Ramos (cell line): ENCODE measurements around the gene SBF1.
"Not testable (repeated sequence)": the region's sequence is repeated elsewhere in the genome, so short reads cannot be mapped to it uniquely, and the experiment has no call there.

Experiments used
- in situ Hi-C: fragments of 300-500 bp; cut with MboI; formaldehyde crosslinking; loops from one replicate; pipeline ENCODE4 v1.14.3; 2022; ENCODE audit warnings: low sequenced_read_pairs; ENCODE audit not compliant: unreplicated experiment

SBF1 gene

DNA sequence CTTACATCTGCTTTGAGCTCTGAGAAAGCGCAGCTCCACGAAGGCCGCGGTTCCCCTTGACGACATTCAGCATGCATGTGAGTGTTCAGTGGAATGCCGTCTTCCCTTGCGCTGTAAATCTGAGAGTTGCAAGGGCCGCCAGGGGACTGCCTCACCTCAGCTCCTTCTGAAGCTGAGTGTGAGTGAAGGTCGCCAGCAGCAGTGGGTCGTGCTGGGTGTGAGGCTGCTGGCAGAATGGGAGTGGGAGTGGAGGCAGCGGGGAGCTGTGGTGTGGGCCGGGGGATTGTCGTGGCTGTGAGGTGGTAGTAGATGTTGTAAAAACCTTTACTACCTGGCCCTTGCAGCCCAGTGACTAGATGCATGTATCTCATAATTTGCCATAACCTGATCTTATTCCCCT is 66.5 kb downstream of the SBF1 start:
- in situ Hi-C loops: no loop called here

DNA sequence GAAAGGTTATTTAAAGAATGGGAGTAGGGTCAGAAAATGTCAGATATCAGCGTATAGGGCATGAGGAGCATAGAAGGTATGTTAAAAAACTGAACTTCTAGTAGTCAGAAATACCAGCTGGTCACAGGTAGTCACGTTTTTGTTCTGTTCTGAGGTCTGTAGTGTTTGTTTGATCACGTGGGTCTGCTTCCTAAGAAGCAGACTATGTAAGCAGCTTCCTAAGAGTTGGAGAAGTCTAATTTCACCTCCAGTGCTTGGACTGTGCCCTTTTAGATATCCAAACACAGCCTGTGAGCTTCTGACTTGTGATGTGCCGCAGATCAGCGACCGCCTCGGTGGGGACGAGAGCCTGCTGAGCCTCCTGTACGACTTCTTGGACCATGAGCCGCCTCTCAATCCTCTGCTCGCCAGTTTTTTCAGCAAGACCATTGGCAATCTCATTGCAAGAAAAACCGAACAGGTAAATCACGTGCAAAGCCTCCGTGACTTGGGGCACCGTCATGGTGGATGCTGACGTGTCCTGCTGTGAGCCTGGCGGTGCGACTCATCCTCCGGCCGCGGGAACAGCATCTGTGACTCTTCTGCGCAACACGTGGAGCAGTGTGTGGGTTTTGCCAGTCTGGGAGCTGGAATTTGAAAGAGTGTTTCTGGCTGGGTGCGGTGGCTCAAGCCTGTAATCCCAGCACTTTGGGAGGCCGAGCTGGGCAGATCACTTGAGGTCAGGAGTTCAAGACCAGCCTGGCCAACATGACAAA is 68.2 kb downstream of the SBF1 start:
- in situ Hi-C loops: no loop called here

DNA sequence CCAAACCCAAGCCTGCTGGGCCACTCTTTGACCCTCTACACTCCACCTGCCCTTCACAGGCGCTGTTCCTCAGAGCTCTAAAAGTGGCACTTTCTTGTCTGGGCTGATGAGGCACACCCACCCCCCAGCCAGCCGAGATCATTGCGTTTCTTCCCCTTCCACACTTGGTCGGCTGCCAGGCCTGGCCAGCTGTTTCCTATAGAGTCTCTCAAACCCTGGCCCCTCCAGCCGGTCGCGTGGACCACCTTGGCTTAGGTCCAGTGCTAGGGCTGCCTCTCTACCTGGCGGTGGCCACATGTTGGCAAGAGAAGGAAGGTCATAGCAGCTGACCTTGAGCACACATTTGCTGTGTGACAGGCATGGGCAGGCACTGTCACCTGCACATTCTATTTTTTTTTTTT is 71.1 kb downstream of the SBF1 start:
- in situ Hi-C loops: no loop called here

DNA sequence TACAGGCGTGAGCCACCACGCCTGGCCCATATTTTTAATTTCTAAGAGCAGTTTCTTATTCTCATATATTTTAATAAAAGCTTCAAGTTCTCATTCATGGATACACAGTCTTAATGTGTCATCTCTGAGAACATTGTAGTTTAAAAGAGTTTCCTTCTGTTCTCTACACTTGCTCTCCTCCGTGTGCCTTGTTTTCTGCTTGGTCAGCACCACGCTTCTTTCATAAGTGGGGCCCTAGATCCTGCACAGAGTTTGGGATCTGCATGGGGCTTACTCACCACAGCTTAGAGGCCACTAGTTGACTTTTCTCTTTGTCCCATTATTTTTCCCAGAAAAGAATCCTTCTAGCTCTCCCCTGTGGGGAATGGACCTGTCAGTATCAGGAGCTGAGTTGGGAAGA is 72.9 kb downstream of the SBF1 start:
- in situ Hi-C loops: no loop called here

GRCh38 chr22:50400931-50401330 is 73.9 kb downstream of the SBF1 start:
- in situ Hi-C loops: no loop called here

- in situ Hi-C loops: no loop called here
Observed at GRCh38 chr22:50400406-50400805, 74.4 kb downstream of the SBF1 start.

GRCh38 chr22:50399751-50400331 is 75.0 kb downstream of the SBF1 start:
- in situ Hi-C loops: no loop called here

GRCh38 chr22:50398831-50399648 is 75.8 kb downstream of the SBF1 start:
- in situ Hi-C loops: no loop called here

DNA sequence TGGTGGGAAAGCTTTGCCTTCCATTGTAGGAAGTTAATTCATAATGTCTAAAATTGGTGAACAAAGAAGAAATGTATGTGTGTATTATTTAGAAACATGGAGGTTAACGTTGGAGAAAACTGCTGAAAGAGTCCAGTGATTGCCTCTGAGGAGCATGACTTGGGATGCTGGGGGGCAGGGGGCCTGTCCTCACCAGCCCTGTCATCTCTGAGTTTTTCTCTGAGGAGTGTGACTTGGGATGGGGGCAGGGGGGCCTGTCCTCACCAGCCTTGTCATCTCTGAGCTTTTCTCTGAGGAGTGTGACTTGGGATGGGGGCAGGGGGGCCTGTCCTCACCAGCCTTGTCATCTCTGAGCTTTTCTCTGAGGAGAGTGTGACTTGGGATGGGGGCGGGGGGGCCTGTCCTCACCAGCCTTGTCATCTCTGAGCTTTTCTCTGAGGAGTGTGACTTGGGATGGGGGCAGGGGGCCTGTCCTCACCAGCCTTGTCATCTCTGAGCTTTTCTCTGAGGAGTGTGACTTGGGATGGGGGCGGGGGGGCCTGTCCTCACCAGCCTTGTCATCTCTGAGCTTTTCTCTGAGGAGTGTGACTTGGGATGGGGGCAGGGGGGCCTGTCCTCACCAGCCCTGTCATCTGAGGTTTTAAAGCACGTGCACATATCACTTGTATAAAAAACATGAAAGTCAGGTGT is 77.3 kb downstream of the SBF1 start:
- in situ Hi-C loops: not testable (repeated sequence)

DNA sequence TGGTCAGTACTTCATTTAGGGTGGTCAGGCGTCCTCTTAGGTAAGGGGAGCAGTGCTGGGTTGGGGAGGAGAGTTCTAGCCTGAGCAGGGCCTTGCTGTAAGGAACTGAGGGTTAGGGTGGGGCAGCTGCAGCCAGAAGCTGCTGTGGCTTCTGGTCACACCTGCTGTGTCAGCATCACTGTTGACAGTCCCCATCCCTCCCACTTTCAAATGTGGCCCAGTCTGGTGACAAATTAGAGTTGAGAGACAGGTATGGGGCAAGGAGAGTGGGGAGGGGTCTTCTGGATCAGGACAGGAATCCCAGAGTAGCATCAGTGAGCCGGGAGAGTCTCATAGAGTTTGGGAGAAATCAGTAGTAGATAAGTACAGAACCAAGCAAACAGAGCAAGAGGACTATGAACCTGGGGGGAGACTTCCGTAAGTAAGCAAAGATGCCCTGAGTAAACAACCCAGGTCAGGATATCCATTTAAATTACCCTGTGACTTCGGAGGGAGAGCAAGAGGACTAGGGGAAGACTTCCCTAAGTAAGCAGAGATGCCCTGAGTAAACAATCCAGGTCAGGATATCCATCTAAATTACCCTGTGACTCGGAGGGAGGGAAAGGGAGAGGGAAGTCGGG is 78.0 kb downstream of the SBF1 start:
- in situ Hi-C loops: no loop called here
